Measurements from ENCODE around the gene DECR2.
A peak's percentile ranks its signal among the peaks of the same experiment; 100 is the strongest.

Gene DECR2

DNA sequence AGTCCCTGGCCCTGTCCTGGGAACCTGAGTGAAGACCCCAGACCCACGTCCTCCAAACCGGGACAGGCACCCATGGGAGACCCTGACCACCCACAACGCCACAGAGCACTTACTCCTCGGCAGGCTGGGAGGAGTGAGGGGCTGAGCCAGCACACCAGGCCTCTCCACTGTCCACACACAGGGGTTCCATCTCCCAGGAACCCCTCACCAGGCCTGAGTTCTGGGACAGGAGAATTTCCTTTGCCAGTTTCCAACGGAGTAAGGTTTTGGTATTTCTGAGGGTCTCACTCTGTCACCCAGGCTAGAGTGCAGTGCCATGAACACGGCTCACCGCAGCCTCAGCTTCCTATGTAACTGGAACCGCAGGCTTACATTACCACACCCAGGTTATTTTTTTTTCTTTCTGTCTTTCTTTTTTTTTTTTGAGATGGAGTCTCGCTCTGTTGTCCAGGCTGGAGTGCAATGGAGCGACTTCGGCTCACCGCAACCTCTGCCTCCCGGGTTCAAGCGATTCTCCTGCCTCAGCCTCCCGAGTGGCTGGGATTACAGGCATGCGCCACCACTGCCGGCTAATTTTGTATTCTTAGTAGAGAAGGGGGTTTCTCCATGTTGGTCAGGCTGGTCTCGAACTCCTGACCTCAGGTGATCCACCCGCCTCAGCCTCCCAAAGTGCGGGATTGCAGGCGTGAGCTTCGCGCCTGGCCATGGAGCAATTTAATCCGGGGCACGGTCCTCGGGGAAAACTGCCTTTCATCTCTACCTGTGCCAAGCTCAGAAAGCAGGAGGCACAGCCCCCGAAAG is 21.5 kb upstream of the DECR2 start:
- CTCF ChIA-PET: no interaction called here
- TF ChIP-seq ZBTB49 (tag by site-specific recombination; IDR thresholded peaks at IDR 0.05; ENCODE audit: low read depth) (no peak), PRDM2 (tag by site-specific recombination; IDR thresholded peaks at IDR 0.05; ENCODE audit: borderline replicate concordance) (no peak), ZBTB21 (tag by site-specific recombination; IDR thresholded peaks at IDR 0.05) (no peak), ZNF394 (tag by site-specific recombination; IDR thresholded peaks at IDR 0.05; ENCODE audit: borderline replicate concordance) (no peak), PRDM10 (tag by site-specific recombination; IDR thresholded peaks at IDR 0.05) (no peak), ZNF830 (tag by site-specific recombination; IDR thresholded peaks at IDR 0.05; ENCODE audit: low read depth) (no peak)
- Histone ChIP-seq H3K27ac (ENCODE audit: extremely low read depth, low read depth, low read length) (no peak overlapping the region), H3K36me3 (ENCODE audit: control insufficient read depth in 2 of 2, insufficient read depth in 1 of 2, low read length in 2 of 2) (peaks cover 0 to 21% of the 10 kb centered on the region in 2 experiments; a peak in 1 of 3 replicates), H3K4me1 (ENCODE audit: control insufficient read depth, insufficient read depth, low read length) (no peaks in the 10 kb centered on the region), H3K4me3 (ENCODE audit: low read depth, low read length) (peak overlapping the region; percentile 67; the same call in 1 of the 2 replicates), H3K9me3 (ENCODE audit: control insufficient read depth, insufficient read depth, low read depth, low read length) (no peaks in the 10 kb centered on the region)
- POLR2A ChIA-PET: interaction anchor here (0.6 to 2.9 kb wide), 4 partner anchors 10 to 70 kb away, joined by 3 to 10 read pairs (median 4); partner anchors contain the start of gene MRPL28

GRCh38 chr16:380762-381011 is 21.0 kb upstream of the DECR2 start:
- peak overlapping the region; percentile 49; the same call in 1 of the 2 replicates for H3K27ac ChIP-seq (ENCODE audit: extremely low read depth, low read depth, low read length)
- POLR2A ChIA-PET: interaction anchor here (1.0 to 2.9 kb wide), 2 partner anchors 10 to 21 kb away, joined by 3 to 10 read pairs; partner anchors contain the start of genes DECR2 and MRPL28
- H3K36me3 ChIP-seq (ENCODE audit: control insufficient read depth in 2 of 2, insufficient read depth in 1 of 2, low read length in 2 of 2): peaks cover 0 to 19% of the 10 kb centered on the region in 2 experiments; a peak in 1 of 3 replicates
- CTCF ChIA-PET: no interaction called here
- H3K4me1 ChIP-seq (ENCODE audit: control insufficient read depth, insufficient read depth, low read length): no peaks in the 10 kb centered on the region
- H3K4me3 ChIP-seq (ENCODE audit: low read depth, low read length): peak overlapping the region; percentile 67
- no peaks in the 10 kb centered on the region for H3K9me3 ChIP-seq (ENCODE audit: control insufficient read depth, insufficient read depth, low read depth, low read length)
- TF ChIP-seq, protein P1, sequence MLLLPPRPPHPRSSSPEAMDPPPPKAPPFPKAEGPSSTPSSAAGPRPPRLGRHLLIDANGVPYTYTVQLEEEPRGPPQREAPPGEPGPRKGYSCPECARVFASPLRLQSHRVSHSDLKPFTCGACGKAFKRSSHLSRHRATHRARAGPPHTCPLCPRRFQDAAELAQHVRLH (tag by site-specific recombination; IDR thresholded peaks at IDR 0.05): no peak
- TF ChIP-seq, protein P2, sequence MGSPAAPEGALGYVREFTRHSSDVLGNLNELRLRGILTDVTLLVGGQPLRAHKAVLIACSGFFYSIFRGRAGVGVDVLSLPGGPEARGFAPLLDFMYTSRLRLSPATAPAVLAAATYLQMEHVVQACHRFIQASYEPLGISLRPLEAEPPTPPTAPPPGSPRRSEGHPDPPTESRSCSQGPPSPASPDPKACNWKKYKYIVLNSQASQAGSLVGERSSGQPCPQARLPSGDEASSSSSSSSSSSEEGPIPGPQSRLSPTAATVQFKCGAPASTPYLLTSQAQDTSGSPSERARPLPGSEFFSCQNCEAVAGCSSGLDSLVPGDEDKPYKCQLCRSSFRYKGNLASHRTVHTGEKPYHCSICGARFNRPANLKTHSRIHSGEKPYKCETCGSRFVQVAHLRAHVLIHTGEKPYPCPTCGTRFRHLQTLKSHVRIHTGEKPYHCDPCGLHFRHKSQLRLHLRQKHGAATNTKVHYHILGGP (tag by site-specific recombination; IDR thresholded peaks at IDR 0.05): no peak
- TF ChIP-seq EGR2 (tag by site-specific recombination; IDR thresholded peaks at IDR 0.05; ENCODE audit: low read depth) (no peak), ZNF292 (tag by site-specific recombination; IDR thresholded peaks at IDR 0.05; ENCODE audit: borderline replicate concordance, low read depth) (no peak), ZBTB20 (tag by site-specific recombination; IDR thresholded peaks at IDR 0.05) (no peak), ZNF426 (tag by site-specific recombination; IDR thresholded peaks at IDR 0.05) (no peak), KLF10 (tag by site-specific recombination; IDR thresholded peaks at IDR 0.05) (no peak), ZNF23 (tag by site-specific recombination; IDR thresholded peaks at IDR 0.05; ENCODE audit: borderline replicate concordance) (no peak), ZNF610 (tag by site-specific recombination; IDR thresholded peaks at IDR 0.05; ENCODE audit: borderline replicate concordance) (no peak), ZNF350 (tag by site-specific recombination; IDR thresholded peaks at IDR 0.05) (no peak), ZNF623 (tag by site-specific recombination; IDR thresholded peaks at IDR 0.05) (no peak), ZNF324 (tag by site-specific recombination; IDR thresholded peaks at IDR 0.05) (no peak), ZNF114 (tag by site-specific recombination; IDR thresholded peaks at IDR 0.05) (no peak), BCL11B (tag by site-specific recombination; IDR thresholded peaks at IDR 0.05; ENCODE audit: low read depth) (no peak)
